GM12878 (cell line): ENCODE results near the gene ANGPTL4. TPM values are rescaled to one million over a fixed set of nuclear protein-coding genes. Genes with fewer than 3 reads are reported as not detected.
A peak's percentile ranks its signal among the peaks of the same experiment; 100 is the strongest.

Source experiments
- ASH2L ChIP-seq: fragments of 300-600, 200-600 bp; sonication (generic); IDR thresholded peaks from 2 replicates; pipeline ENCODE4 v1.6.1; 2017; ENCODE audit warnings: low read depth, mild to moderate bottlenecking, borderline replicate concordance
- BACH1 ChIP-seq: fragments of 450-650 bp; IDR thresholded peaks from 2 replicates; pipeline ENCODE4 v1.6.1; 2017; ENCODE audit warnings: mild to moderate bottlenecking, borderline replicate concordance
- BCL3 ChIP-seq: IDR thresholded peaks from 2 replicates; pipeline ENCODE4 v1.6.1; 2011; ENCODE audit warnings: borderline replicate concordance, low read depth, mild to moderate bottlenecking, moderate library complexity, low read length; ENCODE audit not compliant: insufficient read depth, poor library complexity, severe bottlenecking
- EED ChIP-seq: sonication (generic); IDR thresholded peaks from 2 replicates; pipeline ENCODE4 v1.6.1; 2016; ENCODE audit warnings: antibody characterized with exemption, low read depth
- EP300 ChIP-seq, 2 experiments: fragments of 150-350 bp in 1 of 2; IDR thresholded peaks; 2 replicates each; pipeline ENCODE4 v1.6.1; 2011 to 2012; ENCODE audit warnings: low read depth in 2 of 2, low read length in 2 of 2, borderline replicate concordance in 1 of 2, improper control_type of control experiment in 1 of 2, inconsistent platforms in 1 of 2; ENCODE audit not compliant: control insufficient read depth in 1 of 2
- EZH2 ChIP-seq: IDR thresholded peaks from 2 replicates; pipeline ENCODE4 v1.6.1; 2012; ENCODE audit warnings: low read depth, mild to moderate bottlenecking, control low read depth, inconsistent platforms, low read length, borderline replicate concordance; ENCODE audit not compliant: control insufficient read depth
- FOXK2 ChIP-seq: fragments of 450-650 bp; IDR thresholded peaks from 2 replicates; pipeline ENCODE4 v1.6.1; 2017; ENCODE audit warnings: mild to moderate bottlenecking, moderate library complexity
- IKZF1 ChIP-seq: fragments of 450-650 bp; conservative IDR thresholded peaks from 2 replicates; pipeline ENCODE4 v1.6.1; 2017; ENCODE audit warnings: antibody characterized with exemption, mild to moderate bottlenecking
- LARP7 ChIP-seq: fragments of 450-650 bp; IDR thresholded peaks from 2 replicates; pipeline ENCODE4 v1.6.1; 2017; ENCODE audit warnings: mild to moderate bottlenecking
- MAX ChIP-seq: IDR thresholded peaks from 2 replicates; pipeline ENCODE4 v1.6.1; 2012; ENCODE audit warnings: low read depth, low read length, improper control_type of control experiment
- MYC ChIP-seq: IDR thresholded peaks from 2 replicates; pipeline ENCODE4 v1.6.1; 2011; ENCODE audit warnings: mild to moderate bottlenecking, low read length, moderate library complexity, inconsistent platforms; ENCODE audit not compliant: insufficient read depth, insufficient replicate concordance, insufficient read length, severe bottlenecking
- NFIC ChIP-seq: IDR thresholded peaks from 2 replicates; pipeline ENCODE4 v1.6.1; 2012; ENCODE audit warnings: low read depth, mild to moderate bottlenecking, inconsistent platforms, low read length, moderate library complexity
- NFXL1 ChIP-seq: fragments of 450-650 bp; IDR thresholded peaks from 2 replicates; pipeline ENCODE4 v1.6.1; 2017; ENCODE audit warnings: antibody characterized with exemption, mild to moderate bottlenecking, borderline replicate concordance
- POLR2AphosphoS2 ChIP-seq: IDR thresholded peaks from 2 replicates; pipeline ENCODE4 v1.6.1; 2011; ENCODE audit warnings: low read depth, mild to moderate bottlenecking, low read length, improper control_type of control experiment, moderate library complexity
- POLR2AphosphoS5 ChIP-seq: IDR thresholded peaks from 2 replicates; pipeline ENCODE4 v1.6.1; 2011; ENCODE audit warnings: mild to moderate bottlenecking, low read length, inconsistent platforms
- RB1 ChIP-seq: fragments of 450-650 bp; formaldehyde crosslinking; IDR thresholded peaks from 2 replicates; pipeline ENCODE4 v1.6.1; 2017; ENCODE audit warnings: mild to moderate bottlenecking, borderline replicate concordance
- SIN3A ChIP-seq: IDR thresholded peaks from 2 replicates; pipeline ENCODE4 v1.6.1; 2012; ENCODE audit warnings: low read depth, low read length, improper control_type of control experiment
- SMARCA5 ChIP-seq: fragments of 450-650 bp; IDR thresholded peaks from 2 replicates; pipeline ENCODE4 v1.6.1; 2017; ENCODE audit warnings: mild to moderate bottlenecking
- TAF1 ChIP-seq: IDR thresholded peaks from 2 replicates; pipeline ENCODE4 v1.6.1; 2011; ENCODE audit warnings: mild to moderate bottlenecking, low read depth, low read length, borderline replicate concordance
- USF1 ChIP-seq: IDR thresholded peaks from 2 replicates; pipeline ENCODE4 v1.6.1; 2011; ENCODE audit warnings: borderline replicate concordance, low read depth, mild to moderate bottlenecking, moderate library complexity, mixed read lengths, low read length; ENCODE audit not compliant: insufficient read depth; ENCODE audit errors: extremely low read length
- YBX1 ChIP-seq: fragments of 450-650 bp; IDR thresholded peaks from 2 replicates; pipeline ENCODE4 v1.6.1; 2016; ENCODE audit warnings: antibody characterized with exemption
- ZNF217 ChIP-seq: fragments of 450-650 bp; IDR thresholded peaks from 2 replicates; pipeline ENCODE4 v1.6.1; 2017; ENCODE audit warnings: antibody characterized with exemption, mild to moderate bottlenecking
- ZNF24 ChIP-seq: fragments of 450-650 bp; IDR thresholded peaks from 2 replicates; pipeline ENCODE4 v1.6.1; 2017; ENCODE audit warnings: antibody characterized with exemption, mild to moderate bottlenecking
- polyA plus RNA-seq, 11 experiments: library from polyadenylated mRNA; depleted of rRNA in 4 of 11; unstranded in 6 of 11; stranded (reverse) in 5 of 11; fragments of >200 nt; fragmentation: Nextera tagmentation in 4 of 11; fragmentation: Illumina TruSeq in 1 of 11; extraction: Ambion mirVana in 4 of 11; extraction: Trizol in 1 of 11; gene quantifications; 1 replicate in 1 of 11; 2 replicates in 10 of 11; pipeline versions ENCODE4 v1.2.1 to v1.2.3, GENCODE V29; 2011 to 2016; ENCODE audit warnings: inconsistent platforms in 2 of 11, missing spikeins in 2 of 11, low read depth in 1 of 11
- total RNA-seq, 4 experiments: library from RNA; depleted of rRNA in 3 of 4; stranded (reverse); fragments of >200 nt in 3 of 4; fragmentation: Illumina TruSeq in 1 of 4; extraction: Trizol in 1 of 4; gene quantifications; 2 replicates each; pipeline versions ENCODE4 v1.2.1 to v1.2.3, GENCODE V29; 2013 to 2021
- TF ChIP-seq, protein P1 (sequence below): fragments of 150-350 bp; IDR thresholded peaks from 2 replicates; pipeline ENCODE4 v1.6.1; 2016; ENCODE audit warnings: low read depth, low read length

Gene ANGPTL4
- total and polyA plus RNA-seq, 10 of the 15 experiments (the other 5 are each of a cell fraction or from before 2014, with no cell fraction given) = 0.45 TPM; not detected in 9

GRCh38 chr19:8321067-8321985, 42.6 kb upstream of the ANGPTL4 start, which contains the start of the genes NDUFA7 and RPS28 (continued):
- TF ChIP-seq NFXL1 (no peak), RB1 (peak; percentile 59; the same call in 1 of the 2 replicates), MAX (peak; percentile 38; the same call in 1 of the 2 replicates), EP300 (IDR thresholded peaks at IDR 0.05; ENCODE audit: borderline replicate concordance in 1 of 2, control insufficient read depth in 1 of 2, low read depth in 2 of 2, low read length in 2 of 2) (no peak), IKZF1 (peak; percentile 84), TAF1 (peak; percentile 99), LARP7 (peak; percentile 65; the same call in 1 of the 2 replicates), NFIC (no peak), USF1 (peak; percentile 86), SMARCA5 (peak; percentile 74; the same call in 1 of the 2 replicates), ASH2L (no peak), ZNF217 (no peak), BACH1 (peak; percentile 60), ZNF24 (no peak), MYC (no peak), EED (no peak), POLR2AphosphoS2 (peak; percentile 89), EZH2 (no peak), BCL3 (peak; percentile 19), SIN3A (no peak), FOXK2 (no peak), YBX1 (no peak), POLR2AphosphoS5 (peak; percentile 89)
- TF ChIP-seq, protein P1, sequence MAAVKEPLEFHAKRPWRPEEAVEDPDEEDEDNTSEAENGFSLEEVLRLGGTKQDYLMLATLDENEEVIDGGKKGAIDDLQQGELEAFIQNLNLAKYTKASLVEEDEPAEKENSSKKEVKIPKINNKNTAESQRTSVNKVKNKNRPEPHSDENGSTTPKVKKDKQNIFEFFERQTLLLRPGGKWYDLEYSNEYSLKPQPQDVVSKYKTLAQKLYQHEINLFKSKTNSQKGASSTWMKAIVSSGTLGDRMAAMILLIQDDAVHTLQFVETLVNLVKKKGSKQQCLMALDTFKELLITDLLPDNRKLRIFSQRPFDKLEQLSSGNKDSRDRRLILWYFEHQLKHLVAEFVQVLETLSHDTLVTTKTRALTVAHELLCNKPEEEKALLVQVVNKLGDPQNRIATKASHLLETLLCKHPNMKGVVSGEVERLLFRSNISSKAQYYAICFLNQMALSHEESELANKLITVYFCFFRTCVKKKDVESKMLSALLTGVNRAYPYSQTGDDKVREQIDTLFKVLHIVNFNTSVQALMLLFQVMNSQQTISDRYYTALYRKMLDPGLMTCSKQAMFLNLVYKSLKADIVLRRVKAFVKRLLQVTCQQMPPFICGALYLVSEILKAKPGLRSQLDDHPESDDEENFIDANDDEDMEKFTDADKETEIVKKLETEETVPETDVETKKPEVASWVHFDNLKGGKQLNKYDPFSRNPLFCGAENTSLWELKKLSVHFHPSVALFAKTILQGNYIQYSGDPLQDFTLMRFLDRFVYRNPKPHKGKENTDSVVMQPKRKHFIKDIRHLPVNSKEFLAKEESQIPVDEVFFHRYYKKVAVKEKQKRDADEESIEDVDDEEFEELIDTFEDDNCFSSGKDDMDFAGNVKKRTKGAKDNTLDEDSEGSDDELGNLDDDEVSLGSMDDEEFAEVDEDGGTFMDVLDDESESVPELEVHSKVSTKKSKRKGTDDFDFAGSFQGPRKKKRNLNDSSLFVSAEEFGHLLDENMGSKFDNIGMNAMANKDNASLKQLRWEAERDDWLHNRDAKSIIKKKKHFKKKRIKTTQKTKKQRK = peak; percentile 7; the same call in 1 of the 2 replicates
